ENCODE results near the gene RREB1. TPM values are rescaled to one million over a fixed set of nuclear protein-coding genes. Genes with fewer than 3 reads are reported as not detected.
A peak's percentile ranks its signal among the peaks of the same experiment; 100 is the strongest.

Gene RREB1
- polyA plus RNA-seq, 2 donors = 13.0 to 19.7 TPM

GRCh38 chr6:7249946-7250643 lies 142.3 kb downstream of the RREB1 start:
- 69 to 76% methylated on average over 7 of the region's 7 CpGs for WGBS, 2 donors
- H3K36me3 ChIP-seq (ENCODE audit: control insufficient read depth in 2 of 2, insufficient read depth in 2 of 2, low read length in 1 of 2) = peaks cover 6 to 55% of the 10 kb centered on the region in 2 donors
- no peak overlapping the region for H3K27ac ChIP-seq (ENCODE audit: low read depth in 2 of 2, low read length in 1 of 2)
- H3K4me3 ChIP-seq (ENCODE audit: low read depth in 1 of 2, low read length in 2 of 2) = no peak overlapping the region
- H3K9me3 ChIP-seq (ENCODE audit: control insufficient read depth in 2 of 2, insufficient read depth in 1 of 2, low read depth in 1 of 2, low read length in 1 of 2) = peaks cover 0 to 2% of the 10 kb centered on the region in 2 donors
- no peaks in the 10 kb centered on the region for H3K27me3 ChIP-seq (ENCODE audit: control insufficient read depth in 1 of 2, insufficient read depth in 2 of 2, low read length in 2 of 2)
- peaks cover 0 to 2% of the 10 kb centered on the region in 2 donors for H3K4me1 ChIP-seq (ENCODE audit: control insufficient read depth in 2 of 2, insufficient read depth in 2 of 2, low read length in 1 of 2)

DNA sequence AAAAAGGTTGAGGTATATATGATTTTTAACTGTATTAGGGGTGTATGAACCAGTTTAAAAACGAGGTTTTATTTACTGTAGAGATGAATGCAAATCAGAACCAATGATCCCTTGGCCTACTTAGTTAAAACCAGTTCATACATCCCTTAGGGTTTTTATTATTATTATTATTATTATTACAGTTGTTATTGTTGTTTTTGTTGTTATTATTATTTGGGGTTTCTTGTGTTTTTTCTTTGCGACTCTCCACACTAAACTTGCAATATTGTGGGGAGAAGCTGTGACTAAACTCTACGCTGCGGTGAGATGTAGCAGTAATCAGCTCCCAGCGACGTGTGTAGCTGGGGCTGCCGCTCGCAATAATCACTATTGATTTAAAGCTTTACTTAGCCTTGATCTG lies 143.1 kb downstream of the RREB1 start:
- H3K9me3 ChIP-seq (ENCODE audit: control insufficient read depth in 2 of 2, insufficient read depth in 1 of 2, low read depth in 1 of 2, low read length in 1 of 2) = peaks cover 0 to 2% of the 10 kb centered on the region in 2 donors
- 93 to 94% methylated on average over 8 of the region's 8 CpGs for WGBS, 2 donors
- peaks cover 6 to 50% of the 10 kb centered on the region in 2 donors for H3K36me3 ChIP-seq (ENCODE audit: control insufficient read depth in 2 of 2, insufficient read depth in 2 of 2, low read length in 1 of 2)
- no peak overlapping the region for H3K4me3 ChIP-seq (ENCODE audit: low read depth in 1 of 2, low read length in 2 of 2)
- peaks cover 0 to 2% of the 10 kb centered on the region in 2 donors for H3K4me1 ChIP-seq (ENCODE audit: control insufficient read depth in 2 of 2, insufficient read depth in 2 of 2, low read length in 1 of 2)
- no peak overlapping the region for H3K27ac ChIP-seq (ENCODE audit: low read depth in 2 of 2, low read length in 1 of 2)
- H3K27me3 ChIP-seq (ENCODE audit: control insufficient read depth in 1 of 2, insufficient read depth in 2 of 2, low read length in 2 of 2) = no peaks in the 10 kb centered on the region

GRCh38 chr6:7251646-7252260 lies 144.0 kb downstream of the RREB1 start:
- Histone ChIP-seq H3K36me3 (ENCODE audit: control insufficient read depth in 2 of 2, insufficient read depth in 2 of 2, low read length in 1 of 2) (peaks cover 6 to 41% of the 10 kb centered on the region in 2 donors), H3K4me3 (ENCODE audit: low read depth in 1 of 2, low read length in 2 of 2) (no peak overlapping the region), H3K27me3 (ENCODE audit: control insufficient read depth in 1 of 2, insufficient read depth in 2 of 2, low read length in 2 of 2) (no peaks in the 10 kb centered on the region), H3K27ac (ENCODE audit: low read depth in 2 of 2, low read length in 1 of 2) (no peak overlapping the region), H3K4me1 (ENCODE audit: control insufficient read depth in 2 of 2, insufficient read depth in 2 of 2, low read length in 1 of 2) (peaks cover 0 to 2% of the 10 kb centered on the region in 2 donors), H3K9me3 (ENCODE audit: control insufficient read depth in 2 of 2, insufficient read depth in 1 of 2, low read depth in 1 of 2, low read length in 1 of 2) (peaks cover 0 to 2% of the 10 kb centered on the region in 2 donors)
- 93% methylated on average over 6 of the region's 6 CpGs for WGBS, 2 donors

DNA sequence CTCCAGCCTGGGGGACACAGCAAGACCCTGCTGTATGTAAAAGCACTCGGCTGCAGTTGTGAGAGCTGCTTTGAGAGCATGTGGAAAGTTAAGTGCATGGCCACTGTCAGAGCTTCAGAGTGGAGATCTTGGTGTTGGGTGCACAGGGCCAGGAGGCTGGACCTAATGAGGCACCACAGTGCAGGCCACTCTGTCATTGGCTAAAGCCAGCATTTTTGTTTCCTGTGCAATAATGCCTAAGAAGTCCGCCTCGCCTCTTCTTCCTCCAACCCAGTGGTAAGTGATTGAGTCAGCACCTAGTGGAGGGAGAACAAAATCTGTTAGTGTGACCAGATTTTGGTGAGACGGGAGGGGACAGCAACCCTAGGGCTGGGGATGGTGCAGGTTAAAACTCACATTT lies 144.6 kb downstream of the RREB1 start:
- Histone ChIP-seq H3K4me1 (ENCODE audit: control insufficient read depth in 2 of 2, insufficient read depth in 2 of 2, low read length in 1 of 2) (peaks cover 0 to 2% of the 10 kb centered on the region in 2 donors), H3K4me3 (ENCODE audit: low read depth in 1 of 2, low read length in 2 of 2) (no peak overlapping the region), H3K27ac (ENCODE audit: low read depth in 2 of 2, low read length in 1 of 2) (no peak overlapping the region), H3K9me3 (ENCODE audit: control insufficient read depth in 2 of 2, insufficient read depth in 1 of 2, low read depth in 1 of 2, low read length in 1 of 2) (peaks cover 0 to 2% of the 10 kb centered on the region in 2 donors), H3K27me3 (ENCODE audit: control insufficient read depth in 1 of 2, insufficient read depth in 2 of 2, low read length in 2 of 2) (no peaks in the 10 kb centered on the region), H3K36me3 (ENCODE audit: control insufficient read depth in 2 of 2, insufficient read depth in 2 of 2, low read length in 1 of 2) (peaks cover 6 to 34% of the 10 kb centered on the region in 2 donors)
- WGBS, 2 donors = 88 to 93% methylated on average over 4 of the region's 4 CpGs

DNA sequence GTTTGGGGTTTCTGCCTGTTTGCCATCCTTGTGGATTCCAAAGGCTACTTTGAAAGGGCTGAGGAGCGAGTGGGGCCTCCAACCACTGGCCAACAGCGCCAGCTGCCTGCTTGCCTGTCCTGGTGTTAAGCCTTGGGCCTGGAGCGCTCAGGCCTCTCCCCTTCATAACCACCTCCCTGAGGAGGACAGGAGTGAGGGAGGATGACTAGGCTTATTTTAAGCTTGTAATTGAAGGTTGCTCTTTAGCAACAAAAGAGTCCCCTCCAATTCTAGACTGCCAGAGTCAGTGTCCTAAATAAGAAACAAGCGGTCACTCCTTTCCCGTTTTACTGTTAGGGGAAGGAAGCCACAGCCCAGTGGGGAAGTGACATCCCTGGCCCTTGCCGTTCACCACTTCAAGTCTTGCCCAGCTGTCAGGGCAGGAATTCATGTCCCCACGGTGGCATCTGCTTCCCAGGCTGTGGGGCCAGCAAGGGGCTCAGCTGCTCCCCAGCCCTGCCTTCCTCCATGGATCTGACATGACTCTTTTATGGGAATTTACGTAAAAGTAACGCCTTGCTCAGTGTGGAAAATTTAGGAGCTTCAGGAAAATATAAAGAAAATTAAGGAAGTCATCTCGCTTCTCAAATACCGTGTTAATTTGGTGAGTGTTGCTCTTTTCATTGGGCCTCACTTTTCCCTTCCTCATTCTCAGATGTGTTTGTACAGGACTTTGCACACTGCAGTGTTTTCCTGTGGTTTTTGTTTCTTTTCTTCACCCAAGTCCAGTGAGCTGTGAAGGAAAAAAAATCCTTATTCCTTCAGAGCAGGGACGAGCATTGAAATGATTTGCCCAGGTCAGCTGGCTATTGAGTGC lies 147.4 kb downstream of the RREB1 start:
- peaks cover 0 to 2% of the 10 kb centered on the region in 2 donors for H3K4me1 ChIP-seq (ENCODE audit: control insufficient read depth in 2 of 2, insufficient read depth in 2 of 2, low read length in 1 of 2)
- WGBS, 2 donors = 67 to 71% methylated on average over 12 of the region's 12 CpGs
- peaks cover 0 to 11% of the 10 kb centered on the region in 2 donors for H3K36me3 ChIP-seq (ENCODE audit: control insufficient read depth in 2 of 2, insufficient read depth in 2 of 2, low read length in 1 of 2)
- H3K9me3 ChIP-seq (ENCODE audit: control insufficient read depth in 2 of 2, insufficient read depth in 1 of 2, low read depth in 1 of 2, low read length in 1 of 2) = no peaks in the 10 kb centered on the region
- H3K27me3 ChIP-seq (ENCODE audit: control insufficient read depth in 1 of 2, insufficient read depth in 2 of 2, low read length in 2 of 2) = no peaks in the 10 kb centered on the region
- peak overlapping the region in 1 of 2 donors; percentile 15 for H3K27ac ChIP-seq (ENCODE audit: low read depth in 2 of 2, low read length in 1 of 2)
- no peak overlapping the region for H3K4me3 ChIP-seq (ENCODE audit: low read depth in 1 of 2, low read length in 2 of 2)

- 95 to 97% methylated on average over 5 of the region's 5 CpGs for WGBS, 2 donors
- H3K27ac ChIP-seq (ENCODE audit: low read depth in 2 of 2, low read length in 1 of 2) = no peak overlapping the region
Measured at GRCh38 chr6:7255918-7256317, 148.2 kb downstream of the RREB1 start.

DNA sequence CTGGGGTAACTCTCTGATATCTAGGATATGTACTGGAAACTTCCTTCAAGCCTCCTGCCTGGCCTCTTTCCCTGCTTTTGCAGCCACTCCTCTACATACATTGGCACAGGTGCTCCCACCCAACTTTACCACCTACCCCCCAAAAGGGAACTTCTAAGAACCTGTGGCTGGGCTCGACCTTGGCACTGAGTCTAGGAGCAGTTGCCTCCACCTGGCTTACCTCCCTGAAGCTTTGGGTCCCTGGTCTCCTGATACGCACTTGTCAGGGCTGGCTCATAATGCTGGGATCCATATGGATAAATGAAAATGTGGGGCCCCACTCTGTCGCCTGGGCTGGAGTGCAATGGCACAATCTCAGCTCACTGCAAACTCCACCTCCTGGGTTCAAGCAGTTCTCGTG lies 149.0 kb downstream of the RREB1 start:
- H3K4me3 ChIP-seq (ENCODE audit: low read depth in 1 of 2, low read length in 2 of 2) = no peak overlapping the region

More at GRCh38 chr6:7255918-7256317, 148.2 kb downstream of the RREB1 start:
- Histone ChIP-seq H3K4me3 (ENCODE audit: low read depth in 1 of 2, low read length in 2 of 2) (no peak overlapping the region), H3K4me1 (ENCODE audit: control insufficient read depth in 2 of 2, insufficient read depth in 2 of 2, low read length in 1 of 2) (peaks cover 0 to 5% of the 10 kb centered on the region in 2 donors), H3K27me3 (ENCODE audit: control insufficient read depth in 1 of 2, insufficient read depth in 2 of 2, low read length in 2 of 2) (no peaks in the 10 kb centered on the region), H3K9me3 (ENCODE audit: control insufficient read depth in 2 of 2, insufficient read depth in 1 of 2, low read depth in 1 of 2, low read length in 1 of 2) (no peaks in the 10 kb centered on the region), H3K36me3 (ENCODE audit: control insufficient read depth in 2 of 2, insufficient read depth in 2 of 2, low read length in 1 of 2) (peaks cover 0 to 8% of the 10 kb centered on the region in 2 donors)

GRCh38 chr6:7257521-7258230 lies 149.9 kb downstream of the RREB1 start:
- Histone ChIP-seq H3K27me3 (ENCODE audit: control insufficient read depth in 1 of 2, insufficient read depth in 2 of 2, low read length in 2 of 2) (no peaks in the 10 kb centered on the region), H3K4me1 (ENCODE audit: control insufficient read depth in 2 of 2, insufficient read depth in 2 of 2, low read length in 1 of 2) (peaks cover 0 to 14% of the 10 kb centered on the region in 2 donors), H3K36me3 (ENCODE audit: control insufficient read depth in 2 of 2, insufficient read depth in 2 of 2, low read length in 1 of 2) (no peaks in the 10 kb centered on the region), H3K4me3 (ENCODE audit: low read depth in 1 of 2, low read length in 2 of 2) (no peak overlapping the region), H3K9me3 (ENCODE audit: control insufficient read depth in 2 of 2, insufficient read depth in 1 of 2, low read depth in 1 of 2, low read length in 1 of 2) (no peaks in the 10 kb centered on the region), H3K27ac (ENCODE audit: low read depth in 2 of 2, low read length in 1 of 2) (no peak overlapping the region)
- 95% methylated on average over 18 of the region's 18 CpGs for WGBS, 2 donors

More for the DNA sequence above, 149.0 kb downstream of the RREB1 start:
- 94 to 96% methylated on average over 4 of the region's 4 CpGs for WGBS, 2 donors
- Histone ChIP-seq H3K36me3 (ENCODE audit: control insufficient read depth in 2 of 2, insufficient read depth in 2 of 2, low read length in 1 of 2) (peaks cover 0 to 8% of the 10 kb centered on the region in 2 donors), H3K4me1 (ENCODE audit: control insufficient read depth in 2 of 2, insufficient read depth in 2 of 2, low read length in 1 of 2) (peaks cover 0 to 11% of the 10 kb centered on the region in 2 donors), H3K27ac (ENCODE audit: low read depth in 2 of 2, low read length in 1 of 2) (no peak overlapping the region), H3K9me3 (ENCODE audit: control insufficient read depth in 2 of 2, insufficient read depth in 1 of 2, low read depth in 1 of 2, low read length in 1 of 2) (no peaks in the 10 kb centered on the region), H3K27me3 (ENCODE audit: control insufficient read depth in 1 of 2, insufficient read depth in 2 of 2, low read length in 2 of 2) (no peaks in the 10 kb centered on the region)

DNA sequence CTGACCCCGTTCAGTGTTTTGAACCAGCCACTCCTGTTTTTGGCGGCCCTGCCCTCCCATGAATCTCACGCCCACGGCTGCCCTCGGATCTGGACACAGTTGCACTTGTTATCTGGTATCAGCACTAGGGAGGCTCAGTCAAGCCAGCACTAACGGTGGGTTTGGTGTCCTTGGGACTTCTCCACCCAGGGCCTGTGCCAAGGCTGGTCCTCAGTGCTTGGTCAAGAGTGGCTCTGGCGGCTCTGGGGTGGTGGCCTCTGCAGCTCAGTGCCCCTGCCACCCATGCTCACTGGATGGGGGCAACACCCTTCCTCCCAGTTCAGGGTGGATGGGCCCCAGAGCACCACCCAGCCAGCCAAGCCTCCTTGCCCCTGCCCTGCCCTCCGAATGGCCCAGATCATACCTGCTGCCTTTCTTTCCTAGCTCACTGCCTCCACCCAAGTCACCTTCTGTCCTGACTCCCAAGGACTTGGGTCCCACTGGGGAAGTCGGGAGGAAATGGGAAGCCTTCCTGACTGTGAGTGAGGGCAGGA lies 150.5 kb downstream of the RREB1 start:
- WGBS, 2 donors = 86 to 88% methylated on average over 9 of the region's 9 CpGs
- no peaks in the 10 kb centered on the region for H3K36me3 ChIP-seq (ENCODE audit: control insufficient read depth in 2 of 2, insufficient read depth in 2 of 2, low read length in 1 of 2)
- no peak overlapping the region for H3K27ac ChIP-seq (ENCODE audit: low read depth in 2 of 2, low read length in 1 of 2)
- no peaks in the 10 kb centered on the region for H3K27me3 ChIP-seq (ENCODE audit: control insufficient read depth in 1 of 2, insufficient read depth in 2 of 2, low read length in 2 of 2)
- H3K4me3 ChIP-seq (ENCODE audit: low read depth in 1 of 2, low read length in 2 of 2) = no peak overlapping the region
- H3K4me1 ChIP-seq (ENCODE audit: control insufficient read depth in 2 of 2, insufficient read depth in 2 of 2, low read length in 1 of 2) = peaks cover 0 to 14% of the 10 kb centered on the region in 2 donors
- H3K9me3 ChIP-seq (ENCODE audit: control insufficient read depth in 2 of 2, insufficient read depth in 1 of 2, low read depth in 1 of 2, low read length in 1 of 2) = no peaks in the 10 kb centered on the region

Measured in esophagus (tissue), 2 donors.